Measurements from ENCODE around the gene ICAM4. TPM values are rescaled to one million over a fixed set of nuclear protein-coding genes. Genes with fewer than 3 reads are reported as not detected.

The ICAM4 gene
- total and polyA plus RNA-seq, 2 of the 13 experiments (the other 11 are each of a cell fraction or from before 2014, with no cell fraction given), result 2.9 to 4.0 TPM

- TF ChIP-seq ZNF317 (CRISPR knock-in tag; IDR thresholded peaks at IDR 0.05) (peak; percentile 45; the same call in 1 of the 2 replicates), RFXAP (CRISPR knock-in tag; IDR thresholded peaks at IDR 0.05; ENCODE audit: borderline replicate concordance) (0 out of 2 replicates have a peak, but pooled peaks have one; percentile 11), ZNF230 (CRISPR knock-in tag; IDR thresholded peaks at IDR 0.05) (peak; percentile 6; the same call in 1 of the 2 replicates), FOXA1 (IDR thresholded peaks at IDR 0.05) (no peak), FOXA1 (CRISPR knock-in tag; IDR thresholded peaks at IDR 0.05) (peak; percentile 56; the same call in 1 of the 2 replicates), THAP9 (CRISPR knock-in tag; IDR thresholded peaks at IDR 0.05; ENCODE audit: borderline replicate concordance) (peak; percentile 8; the same call in 1 of the 2 replicates), ZNF614 (CRISPR knock-in tag; IDR thresholded peaks at IDR 0.05; ENCODE audit: borderline replicate concordance) (no peak), GRHL1 (CRISPR knock-in tag; conservative IDR thresholded peaks at IDR 0.05) (no peak), ZNF263 (CRISPR knock-in tag; IDR thresholded peaks at IDR 0.05) (peak; percentile 96), ZNF142 (CRISPR knock-in tag; IDR thresholded peaks at IDR 0.05) (no peak), NONO (IDR thresholded peaks at IDR 0.05) (no peak), NONO (CRISPR knock-in tag; conservative IDR thresholded peaks at IDR 0.05) (0 out of 2 replicates have a peak, but pooled peaks have one; percentile 14), ZMYM4 (CRISPR knock-in tag; IDR thresholded peaks at IDR 0.05) (peak; percentile 4; the same call in 1 of the 2 replicates), TFAP4 (IDR thresholded peaks at IDR 0.05; ENCODE audit: borderline replicate concordance, low read depth) (0 out of 2 replicates have a peak, but pooled peaks have one; percentile 5), RBM22 (optimal IDR thresholded peaks at IDR 0.05; ENCODE audit: low read length) (peak; percentile 4), NRL (CRISPR knock-in tag; IDR thresholded peaks at IDR 0.05; ENCODE audit: borderline replicate concordance) (0 out of 2 replicates have a peak, but pooled peaks have one; percentile 4), ZKSCAN5 (CRISPR knock-in tag; IDR thresholded peaks at IDR 0.05) (0 out of 2 replicates have a peak, but pooled peaks have one; percentile 1)
Observed at GRCh38 chr19:10333758-10334587, 47.2 kb downstream of the ICAM4 start (continued).
